ENCODE measurements around the gene CFAP61. TPM values are rescaled to one million over a fixed set of nuclear protein-coding genes. Genes with fewer than 3 reads are reported as not detected.

CFAP61 gene
- total and polyA plus RNA-seq, 8 donors, result 0.95 to 5.3 (median 3.2) TPM; not detected in 1

GRCh38 chr20:20318365-20319161, 266.2 kb downstream of the CFAP61 start:
- peak in 2 of 4 donors; percentile 32 to 59 for DNase-seq
- no peak for TF ChIP-seq CTCF (IDR thresholded peaks at IDR 0.05)
- H3K4me3 ChIP-seq, result no peak overlapping the region
- peaks cover 0 to 6% of the 10 kb centered on the region in 2 donors for H3K4me1 ChIP-seq
- ATAC-seq, result peak; percentile 81
- peaks cover 0 to 4% of the 10 kb centered on the region in 2 donors for H3K27me3 ChIP-seq
- H3K9me3 ChIP-seq, result peaks cover 0 to 5% of the 10 kb centered on the region in 2 donors
- H3K36me3 ChIP-seq, result no peaks in the 10 kb centered on the region
- intact Hi-C loops (cut with DNase I), result no loop called here
- H3K27ac ChIP-seq, result no peak overlapping the region

- intact Hi-C loops (cut with DNase I), result no loop called here
- TF ChIP-seq CTCF (IDR thresholded peaks at IDR 0.05), result no peak
- Histone ChIP-seq H3K9me3 (peaks cover 0 to 5% of the 10 kb centered on the region in 2 donors), H3K4me1 (peaks cover 0 to 6% of the 10 kb centered on the region in 2 donors), H3K36me3 (no peaks in the 10 kb centered on the region), H3K27me3 (peaks cover 0 to 4% of the 10 kb centered on the region in 2 donors), H3K4me3 (no peak overlapping the region), H3K27ac (no peak overlapping the region)
- DNase-seq (no peak), ATAC-seq (no peak)
These were observed 268.8 kb downstream of the CFAP61 start for GRCh38 chr20:20321134-20321533.

- no peaks in the 10 kb centered on the region for H3K36me3 ChIP-seq
- no peak for ATAC-seq
- intact Hi-C loops (cut with DNase I), result no loop called here
These were observed 269.6 kb downstream of the CFAP61 start for GRCh38 chr20:20321917-20322316.

GRCh38 chr20:20322912-20323311, 270.6 kb downstream of the CFAP61 start:
- H3K9me3 ChIP-seq, result peaks cover 0 to 5% of the 10 kb centered on the region in 2 donors
- intact Hi-C loops (cut with DNase I), result no loop called here

More at GRCh38 chr20:20321917-20322316, 269.6 kb downstream of the CFAP61 start:
- Histone ChIP-seq H3K4me1 (peaks cover 0 to 6% of the 10 kb centered on the region in 2 donors), H3K27me3 (peaks cover 0 to 4% of the 10 kb centered on the region in 2 donors), H3K4me3 (no peak overlapping the region), H3K9me3 (peaks cover 0 to 5% of the 10 kb centered on the region in 2 donors), H3K27ac (no peak overlapping the region)
- no peak for DNase-seq
- TF ChIP-seq CTCF (IDR thresholded peaks at IDR 0.05), result no peak

More at GRCh38 chr20:20322912-20323311, 270.6 kb downstream of the CFAP61 start:
- Histone ChIP-seq H3K27ac (no peak overlapping the region), H3K4me1 (peaks cover 0 to 5% of the 10 kb centered on the region in 2 donors), H3K36me3 (no peaks in the 10 kb centered on the region), H3K4me3 (no peak overlapping the region), H3K27me3 (no peaks in the 10 kb centered on the region)
- DNase-seq (no peak), ATAC-seq (no peak)
- no peak for TF ChIP-seq CTCF (IDR thresholded peaks at IDR 0.05)

All from left lung (tissue), 10 donors.